ENCODE data around the gene ROGDI.

The ROGDI gene

GRCh38 chr16:4846503-4846900 is 44.1 kb upstream of the ROGDI start:
- no peak for TF ChIP-seq TARDBP (IDR thresholded peaks at IDR 0.05)
- TF ChIP-seq HDGF (IDR thresholded peaks at IDR 0.05; ENCODE audit: borderline replicate concordance), result no peak
- TF ChIP-seq L3MBTL2 (conservative IDR thresholded peaks at IDR 0.05), result no peak
- no peak for TF ChIP-seq LEF1 (IDR thresholded peaks at IDR 0.05; ENCODE audit: borderline replicate concordance)
- no peak for TF ChIP-seq ELF4 (IDR thresholded peaks at IDR 0.05)
- TF ChIP-seq BHLHE40 (IDR thresholded peaks at IDR 0.05; ENCODE audit: borderline replicate concordance), result no peak
- TF ChIP-seq SP1 (IDR thresholded peaks at IDR 0.05), result no peak
- TF ChIP-seq SUZ12 (IDR thresholded peaks at IDR 0.05), result no peak
- TF ChIP-seq ARNT (IDR thresholded peaks at IDR 0.05), result no peak
- no peak for TF ChIP-seq FOXA1 (IDR thresholded peaks at IDR 0.05)
- TF ChIP-seq NFRKB (IDR thresholded peaks at IDR 0.05), result no peak
- TF ChIP-seq ZNF384 (IDR thresholded peaks at IDR 0.05), result no peak
- TF ChIP-seq FOXM1 (IDR thresholded peaks at IDR 0.05; ENCODE audit: borderline replicate concordance), result no peak
- ChIA-PET POLR2A (interaction anchor here (1.1 to 1.4 kb wide), 3 partner anchors 12 to 112 kb away, joined by 3 to 4 read pairs (median 4); partner anchors contain the start of genes ANKS3 and DNAAF8), CTCF (no interaction called here)
- peak; percentile 47 for DNase-seq (ENCODE audit: extremely low spot score)

- no peak for DNase-seq (ENCODE audit: extremely low spot score)
- TF ChIP-seq FOXM1 (IDR thresholded peaks at IDR 0.05; ENCODE audit: borderline replicate concordance), result no peak
- no peak for TF ChIP-seq CTBP1 (IDR thresholded peaks at IDR 0.05; ENCODE audit: borderline replicate concordance)
- TF ChIP-seq L3MBTL2 (conservative IDR thresholded peaks at IDR 0.05), result no peak
- TF ChIP-seq PKNOX1 (IDR thresholded peaks at IDR 0.05), result no peak
- TF ChIP-seq FOXA1 (IDR thresholded peaks at IDR 0.05), result no peak
- TF ChIP-seq SUZ12 (IDR thresholded peaks at IDR 0.05), result no peak
- no peak for TF ChIP-seq FOXK2 (IDR thresholded peaks at IDR 0.05)
- no peak for TF ChIP-seq LEF1 (IDR thresholded peaks at IDR 0.05; ENCODE audit: borderline replicate concordance)
- no peak for TF ChIP-seq ZNF384 (IDR thresholded peaks at IDR 0.05)
- TF ChIP-seq NFRKB (IDR thresholded peaks at IDR 0.05), result no peak
- TF ChIP-seq TARDBP (IDR thresholded peaks at IDR 0.05), result no peak
- no peak for TF ChIP-seq ARNT (IDR thresholded peaks at IDR 0.05)
- no peak for TF ChIP-seq BHLHE40 (IDR thresholded peaks at IDR 0.05; ENCODE audit: borderline replicate concordance)
- CTCF ChIA-PET, result no interaction called here
- POLR2A ChIA-PET, result no interaction called here
Measured at GRCh38 chr16:4840984-4841383, 38.6 kb upstream of the ROGDI start.

GRCh38 chr16:4839942-4840341 is 37.5 kb upstream of the ROGDI start:
- peak; percentile 12 for DNase-seq (ENCODE audit: extremely low spot score)
- POLR2A ChIA-PET, result no interaction called here
- CTCF ChIA-PET, result no interaction called here
- TF ChIP-seq ARNT (IDR thresholded peaks at IDR 0.05) (no peak), FOXA1 (IDR thresholded peaks at IDR 0.05) (no peak), HDGF (IDR thresholded peaks at IDR 0.05; ENCODE audit: borderline replicate concordance) (no peak), TARDBP (IDR thresholded peaks at IDR 0.05) (no peak), ELF4 (IDR thresholded peaks at IDR 0.05) (no peak), L3MBTL2 (conservative IDR thresholded peaks at IDR 0.05) (no peak), PKNOX1 (IDR thresholded peaks at IDR 0.05) (no peak)

- no peak for DNase-seq (ENCODE audit: extremely low spot score)
- ChIA-PET CTCF (no interaction called here), POLR2A (no interaction called here)
- TF ChIP-seq FOXK2 (IDR thresholded peaks at IDR 0.05), result no peak
- TF ChIP-seq SP1 (IDR thresholded peaks at IDR 0.05), result no peak
- no peak for TF ChIP-seq ZNF384 (IDR thresholded peaks at IDR 0.05)
- no peak for TF ChIP-seq BHLHE40 (IDR thresholded peaks at IDR 0.05; ENCODE audit: borderline replicate concordance)
- TF ChIP-seq ELF4 (IDR thresholded peaks at IDR 0.05), result no peak
- no peak for TF ChIP-seq HDGF (IDR thresholded peaks at IDR 0.05; ENCODE audit: borderline replicate concordance)
- TF ChIP-seq FOXM1 (IDR thresholded peaks at IDR 0.05; ENCODE audit: borderline replicate concordance), result no peak
- no peak for TF ChIP-seq SUZ12 (IDR thresholded peaks at IDR 0.05)
- no peak for TF ChIP-seq NFRKB (IDR thresholded peaks at IDR 0.05)
- no peak for TF ChIP-seq PKNOX1 (IDR thresholded peaks at IDR 0.05)
- TF ChIP-seq TARDBP (IDR thresholded peaks at IDR 0.05), result no peak
- TF ChIP-seq LEF1 (IDR thresholded peaks at IDR 0.05; ENCODE audit: borderline replicate concordance), result no peak
- no peak for TF ChIP-seq L3MBTL2 (conservative IDR thresholded peaks at IDR 0.05)
- no peak for TF ChIP-seq FOXA1 (IDR thresholded peaks at IDR 0.05)
- no peak for TF ChIP-seq ARNT (IDR thresholded peaks at IDR 0.05)
- TF ChIP-seq CTBP1 (IDR thresholded peaks at IDR 0.05; ENCODE audit: borderline replicate concordance), result no peak
Measured at GRCh38 chr16:4837733-4838501, 35.5 kb upstream of the ROGDI start.

GRCh38 chr16:4836727-4837126 is 34.3 kb upstream of the ROGDI start:
- TF ChIP-seq BHLHE40 (IDR thresholded peaks at IDR 0.05; ENCODE audit: borderline replicate concordance) (no peak), TARDBP (IDR thresholded peaks at IDR 0.05) (no peak), FOXA1 (IDR thresholded peaks at IDR 0.05) (no peak)
- CTCF ChIA-PET, result no interaction called here
- POLR2A ChIA-PET, result no interaction called here
- no peak for DNase-seq (ENCODE audit: extremely low spot score)

GRCh38 chr16:4833584-4833983 is 31.2 kb upstream of the ROGDI start:
- ChIA-PET CTCF (no interaction called here), POLR2A (no interaction called here)
- DNase-seq (ENCODE audit: extremely low spot score), result no peak
- TF ChIP-seq LEF1 (IDR thresholded peaks at IDR 0.05; ENCODE audit: borderline replicate concordance) (no peak), SUZ12 (IDR thresholded peaks at IDR 0.05) (no peak), BHLHE40 (IDR thresholded peaks at IDR 0.05; ENCODE audit: borderline replicate concordance) (no peak), TARDBP (IDR thresholded peaks at IDR 0.05) (no peak), ELF4 (IDR thresholded peaks at IDR 0.05) (no peak), L3MBTL2 (conservative IDR thresholded peaks at IDR 0.05) (no peak), FOXA1 (IDR thresholded peaks at IDR 0.05) (no peak), HDGF (IDR thresholded peaks at IDR 0.05; ENCODE audit: borderline replicate concordance) (no peak), NFRKB (IDR thresholded peaks at IDR 0.05) (no peak), FOXM1 (IDR thresholded peaks at IDR 0.05; ENCODE audit: borderline replicate concordance) (no peak), FOXK2 (IDR thresholded peaks at IDR 0.05) (no peak), CTBP1 (IDR thresholded peaks at IDR 0.05; ENCODE audit: borderline replicate concordance) (no peak), SP1 (IDR thresholded peaks at IDR 0.05) (no peak), PKNOX1 (IDR thresholded peaks at IDR 0.05) (no peak), ZNF384 (IDR thresholded peaks at IDR 0.05) (no peak), ARNT (IDR thresholded peaks at IDR 0.05) (no peak)
